ENCODE measurements around the gene TOM1. TPM values are rescaled to one million over a fixed set of nuclear protein-coding genes. Genes with fewer than 3 reads are reported as not detected.

Gene TOM1
- total and polyA plus RNA-seq, 4 donors = 19.8 to 50.5 (median 44.0) TPM

DNA sequence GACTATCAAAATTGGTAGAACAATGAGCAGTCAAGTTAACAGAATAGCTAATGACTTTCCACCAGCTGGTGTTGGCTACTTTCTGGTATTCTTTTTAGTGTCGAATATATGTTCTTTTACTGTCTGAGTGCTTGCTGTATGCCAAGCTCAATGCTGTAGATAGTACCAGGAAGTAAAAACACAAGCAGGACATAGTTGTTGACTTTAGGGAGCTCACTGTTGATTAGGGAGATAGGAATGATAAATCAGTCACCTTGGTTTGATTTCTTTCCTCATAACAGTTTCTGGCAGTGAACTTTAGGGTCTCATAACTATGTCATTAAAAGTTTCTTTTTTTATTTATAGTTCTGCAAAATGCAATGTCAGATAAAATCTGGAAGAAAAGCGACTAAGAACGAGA is 33.4 kb upstream of the TOM1 start:
- H3K4me1 ChIP-seq (ENCODE audit: control insufficient read depth in 1 of 2, insufficient read depth in 2 of 2, low read length in 2 of 2) = no peaks in the 10 kb centered on the region
- no peaks in the 10 kb centered on the region for H3K27me3 ChIP-seq (ENCODE audit: control insufficient read depth in 1 of 2, insufficient read depth in 2 of 2, low read length in 1 of 2)
- intact Hi-C loops (cut with DNase I) = no loop called here
- H3K27ac ChIP-seq (ENCODE audit: low read depth in 1 of 2, low read length in 2 of 2) = no peak overlapping the region
- peaks cover 7 to 11% of the 10 kb centered on the region in 2 donors for H3K36me3 ChIP-seq (ENCODE audit: control insufficient read depth in 1 of 2, insufficient read depth in 2 of 2, low read length in 1 of 2)
- no peak overlapping the region for H3K4me3 ChIP-seq (ENCODE audit: low read length in 2 of 2)
- ATAC-seq (ENCODE audit: low FRiP score) = no peak
- H3K9me3 ChIP-seq (ENCODE audit: control insufficient read depth, low read length) = no peaks in the 10 kb centered on the region
- 53 to 55% methylated on average over 3 of the region's 3 CpGs for WGBS, 2 donors
- DNase-seq = no peak

DNA sequence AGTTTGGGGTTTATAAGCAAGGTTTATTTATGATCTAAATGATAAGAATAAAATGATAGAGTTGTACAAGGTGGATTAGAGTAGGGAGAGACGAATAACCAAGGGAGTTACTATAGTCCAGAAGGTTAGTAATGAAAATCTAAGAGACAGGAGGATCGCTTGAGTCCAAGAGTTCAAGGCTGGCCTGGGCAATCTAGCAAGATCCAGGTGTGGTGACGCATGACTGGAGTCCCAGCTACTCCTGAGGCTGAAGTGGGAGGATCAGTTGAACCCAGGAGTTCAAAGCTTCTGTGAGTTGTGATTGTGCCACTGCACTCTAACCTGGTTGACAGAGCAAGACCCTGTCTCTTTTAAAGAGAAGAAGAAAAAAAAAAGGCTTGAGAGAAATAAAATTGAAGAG is 30.1 kb upstream of the TOM1 start:
- peaks cover 5 to 7% of the 10 kb centered on the region in 2 donors for H3K36me3 ChIP-seq (ENCODE audit: control insufficient read depth in 1 of 2, insufficient read depth in 2 of 2, low read length in 1 of 2)
- no peaks in the 10 kb centered on the region for H3K27me3 ChIP-seq (ENCODE audit: control insufficient read depth in 1 of 2, insufficient read depth in 2 of 2, low read length in 1 of 2)
- 91 to 93% methylated on average over 3 of the region's 3 CpGs for WGBS, 2 donors
- intact Hi-C loops (cut with DNase I) = no loop called here
- no peaks in the 10 kb centered on the region for H3K4me1 ChIP-seq (ENCODE audit: control insufficient read depth in 1 of 2, insufficient read depth in 2 of 2, low read length in 2 of 2)
- no peak overlapping the region for H3K4me3 ChIP-seq (ENCODE audit: low read length in 2 of 2)
- ATAC-seq (ENCODE audit: low FRiP score) = no peak
- no peak overlapping the region for H3K27ac ChIP-seq (ENCODE audit: low read depth in 1 of 2, low read length in 2 of 2)
- DNase-seq = no peak
- no peaks in the 10 kb centered on the region for H3K9me3 ChIP-seq (ENCODE audit: control insufficient read depth, low read length)

DNA sequence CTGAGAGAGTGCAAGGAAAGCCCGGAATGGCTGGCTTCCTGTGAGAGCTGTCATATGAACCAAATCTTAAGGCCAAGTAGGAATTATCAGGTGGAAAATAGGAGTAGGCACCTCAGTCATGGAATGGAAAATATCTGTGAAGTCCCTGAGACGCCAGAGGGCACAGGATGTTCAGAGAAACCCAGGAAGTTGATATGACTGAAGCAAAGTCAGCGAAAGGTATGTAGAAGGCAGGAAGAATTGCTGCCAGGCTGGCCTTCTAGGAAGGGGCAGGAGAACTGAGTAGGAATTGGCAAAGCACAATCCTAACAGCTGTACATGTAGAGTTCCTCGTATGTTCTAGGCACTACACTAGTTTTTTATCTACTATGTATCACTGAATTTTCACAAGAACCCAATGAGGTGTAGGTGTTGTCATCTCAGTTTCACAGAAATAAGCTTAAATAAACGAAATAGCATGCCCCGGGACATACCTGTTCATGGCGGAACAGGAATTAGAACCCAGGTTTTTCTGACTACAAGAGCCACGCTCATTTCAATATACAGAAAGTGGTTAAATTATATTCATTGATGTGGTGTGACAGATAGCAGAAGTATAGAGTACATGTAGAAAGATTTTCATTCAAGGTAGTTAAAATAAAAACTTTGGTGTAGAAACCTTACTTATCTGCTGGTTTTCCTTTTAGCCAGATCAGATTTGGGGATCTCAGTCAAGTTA is 25.4 kb upstream of the TOM1 start:
- no peaks in the 10 kb centered on the region for H3K27me3 ChIP-seq (ENCODE audit: control insufficient read depth in 1 of 2, insufficient read depth in 2 of 2, low read length in 1 of 2)
- H3K27ac ChIP-seq (ENCODE audit: low read depth in 1 of 2, low read length in 2 of 2) = no peak overlapping the region
- no peaks in the 10 kb centered on the region for H3K9me3 ChIP-seq (ENCODE audit: control insufficient read depth, low read length)
- H3K4me3 ChIP-seq (ENCODE audit: low read length in 2 of 2) = no peak overlapping the region
- DNase-seq (no peak), ATAC-seq (ENCODE audit: low FRiP score) (no peak)
- WGBS, 2 donors = 92 to 93% methylated on average over 8 of the region's 8 CpGs
- intact Hi-C loops (cut with DNase I) = no loop called here
- H3K36me3 ChIP-seq (ENCODE audit: control insufficient read depth in 1 of 2, insufficient read depth in 2 of 2, low read length in 1 of 2) = peaks cover 0 to 4% of the 10 kb centered on the region in 2 donors
- H3K4me1 ChIP-seq (ENCODE audit: control insufficient read depth in 1 of 2, insufficient read depth in 2 of 2, low read length in 2 of 2) = no peaks in the 10 kb centered on the region

DNA sequence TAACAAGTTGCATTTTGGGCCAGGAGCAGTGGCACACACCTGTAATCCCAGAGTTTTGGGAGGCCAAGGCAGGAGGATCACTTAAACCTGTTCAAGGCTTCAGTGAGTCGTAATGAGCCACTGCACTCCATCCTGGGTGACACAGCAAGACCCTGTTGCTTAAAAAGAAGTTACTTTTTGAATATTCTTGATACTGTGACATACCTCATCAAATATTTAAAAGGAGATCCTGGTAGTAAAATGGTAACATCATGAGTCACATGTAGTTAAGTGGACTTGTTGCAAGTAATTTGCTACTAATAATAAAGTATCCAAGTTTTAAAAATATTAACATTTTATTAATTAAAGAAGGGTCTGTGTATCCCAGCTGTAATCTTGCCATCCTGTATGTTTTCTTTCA is 24.1 kb upstream of the TOM1 start:
- Histone ChIP-seq H3K27me3 (ENCODE audit: control insufficient read depth in 1 of 2, insufficient read depth in 2 of 2, low read length in 1 of 2) (no peaks in the 10 kb centered on the region), H3K27ac (ENCODE audit: low read depth in 1 of 2, low read length in 2 of 2) (no peak overlapping the region), H3K36me3 (ENCODE audit: control insufficient read depth in 1 of 2, insufficient read depth in 2 of 2, low read length in 1 of 2) (peaks cover 0 to 4% of the 10 kb centered on the region in 2 donors), H3K9me3 (ENCODE audit: control insufficient read depth, low read length) (no peaks in the 10 kb centered on the region), H3K4me3 (ENCODE audit: low read length in 2 of 2) (no peak overlapping the region), H3K4me1 (ENCODE audit: control insufficient read depth in 1 of 2, insufficient read depth in 2 of 2, low read length in 2 of 2) (no peaks in the 10 kb centered on the region)
- no peak for DNase-seq
- intact Hi-C loops (cut with DNase I) = no loop called here
- WGBS, 2 donors = 89 to 93% methylated on average over 1 of the region's 1 CpG
- no peak for ATAC-seq (ENCODE audit: low FRiP score)

DNA sequence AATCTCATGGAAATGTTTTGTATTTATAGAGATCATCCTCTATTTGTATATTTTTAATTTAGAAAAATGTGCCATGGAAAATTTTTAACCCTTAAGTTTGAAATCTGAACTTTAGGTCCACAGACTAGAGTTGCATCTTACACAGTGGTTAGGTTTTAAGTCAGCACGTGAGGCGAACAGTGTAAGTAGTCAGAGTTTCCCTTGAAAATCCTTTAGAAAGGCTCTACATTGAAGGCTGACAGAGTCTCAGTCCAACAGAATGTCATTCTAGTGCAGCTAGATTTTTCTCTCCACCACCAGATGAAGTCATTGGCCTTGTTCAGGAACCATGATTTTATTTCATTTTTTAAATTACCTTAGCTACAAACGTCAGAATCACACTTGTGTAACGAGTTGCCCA is 23.7 kb upstream of the TOM1 start:
- H3K27ac ChIP-seq (ENCODE audit: low read depth in 1 of 2, low read length in 2 of 2) = no peak overlapping the region
- H3K36me3 ChIP-seq (ENCODE audit: control insufficient read depth in 1 of 2, insufficient read depth in 2 of 2, low read length in 1 of 2) = peaks cover 0 to 4% of the 10 kb centered on the region in 2 donors
- H3K4me3 ChIP-seq (ENCODE audit: low read length in 2 of 2) = no peak overlapping the region
- H3K27me3 ChIP-seq (ENCODE audit: control insufficient read depth in 1 of 2, insufficient read depth in 2 of 2, low read length in 1 of 2) = no peaks in the 10 kb centered on the region
- DNase-seq (no peak), ATAC-seq (ENCODE audit: low FRiP score) (no peak)
- 78 to 81% methylated on average over 4 of the region's 4 CpGs for WGBS, 2 donors
- no peaks in the 10 kb centered on the region for H3K4me1 ChIP-seq (ENCODE audit: control insufficient read depth in 1 of 2, insufficient read depth in 2 of 2, low read length in 2 of 2)
- intact Hi-C loops (cut with DNase I) = no loop called here
- no peaks in the 10 kb centered on the region for H3K9me3 ChIP-seq (ENCODE audit: control insufficient read depth, low read length)

DNA sequence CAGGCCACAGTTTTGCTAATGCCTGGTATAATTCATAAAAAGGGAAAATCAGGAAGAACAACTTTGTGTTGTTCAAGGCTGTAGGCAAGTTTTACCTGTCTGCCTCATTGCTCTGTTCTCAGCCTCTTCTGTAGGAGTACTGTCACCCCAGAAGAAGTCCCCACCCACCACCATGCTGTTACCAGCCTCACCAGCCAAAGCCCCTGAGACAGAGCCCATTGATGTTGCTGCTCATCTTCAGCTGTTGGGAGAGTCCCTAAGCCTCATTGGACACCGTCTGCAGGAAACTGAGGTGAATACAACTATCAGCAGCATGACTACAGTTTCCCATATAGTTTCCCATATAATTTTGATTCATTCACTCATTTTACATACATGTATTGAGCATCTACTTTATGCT is 11.6 kb upstream of the TOM1 start:
- no peaks in the 10 kb centered on the region for H3K4me1 ChIP-seq (ENCODE audit: control insufficient read depth in 1 of 2, insufficient read depth in 2 of 2, low read length in 2 of 2)
- WGBS, 2 donors = 93 to 96% methylated on average over 1 of the region's 1 CpG
- H3K9me3 ChIP-seq (ENCODE audit: control insufficient read depth, low read length) = no peaks in the 10 kb centered on the region
- intact Hi-C loops (cut with DNase I) = no loop called here
- H3K27me3 ChIP-seq (ENCODE audit: control insufficient read depth in 1 of 2, insufficient read depth in 2 of 2, low read length in 1 of 2) = no peaks in the 10 kb centered on the region
- H3K36me3 ChIP-seq (ENCODE audit: control insufficient read depth in 1 of 2, insufficient read depth in 2 of 2, low read length in 1 of 2) = peaks cover 6 to 10% of the 10 kb centered on the region in 2 donors
- ATAC-seq (ENCODE audit: low FRiP score) (no peak), DNase-seq (no peak)
- no peak overlapping the region for H3K4me3 ChIP-seq (ENCODE audit: low read length in 2 of 2)
- H3K27ac ChIP-seq (ENCODE audit: low read depth in 1 of 2, low read length in 2 of 2) = no peak overlapping the region

DNA sequence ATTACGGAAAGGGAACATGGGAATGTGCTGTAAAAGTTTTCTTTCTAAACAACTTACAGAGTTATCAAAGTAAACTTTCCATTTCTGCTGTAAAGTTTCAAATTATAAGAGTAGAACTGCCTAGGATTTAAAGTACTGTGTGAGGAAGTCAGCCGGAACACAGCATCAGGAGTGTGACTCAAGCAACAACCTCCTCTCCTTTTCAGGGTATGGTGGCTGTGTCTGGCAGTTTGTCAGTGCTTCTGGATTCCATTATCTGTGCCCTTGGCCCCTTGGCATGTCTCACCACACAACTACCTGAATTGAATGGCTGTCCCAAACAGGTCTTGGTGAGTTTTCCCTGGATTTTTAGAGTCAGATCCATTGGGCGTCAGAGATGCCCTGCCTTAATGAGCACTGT is 6.9 kb upstream of the TOM1 start:
- Histone ChIP-seq H3K4me3 (ENCODE audit: low read length in 2 of 2) (no peak overlapping the region), H3K27me3 (ENCODE audit: control insufficient read depth in 1 of 2, insufficient read depth in 2 of 2, low read length in 1 of 2) (no peaks in the 10 kb centered on the region), H3K36me3 (ENCODE audit: control insufficient read depth in 1 of 2, insufficient read depth in 2 of 2, low read length in 1 of 2) (peaks cover 6 to 8% of the 10 kb centered on the region in 2 donors), H3K4me1 (ENCODE audit: control insufficient read depth in 1 of 2, insufficient read depth in 2 of 2, low read length in 2 of 2) (no peaks in the 10 kb centered on the region), H3K9me3 (ENCODE audit: control insufficient read depth, low read length) (no peaks in the 10 kb centered on the region), H3K27ac (ENCODE audit: low read depth in 1 of 2, low read length in 2 of 2) (no peak overlapping the region)
- 90 to 95% methylated on average over 3 of the region's 3 CpGs for WGBS, 2 donors
- DNase-seq (no peak), ATAC-seq (ENCODE audit: low FRiP score) (no peak)
- intact Hi-C loops (cut with DNase I) = no loop called here

DNA sequence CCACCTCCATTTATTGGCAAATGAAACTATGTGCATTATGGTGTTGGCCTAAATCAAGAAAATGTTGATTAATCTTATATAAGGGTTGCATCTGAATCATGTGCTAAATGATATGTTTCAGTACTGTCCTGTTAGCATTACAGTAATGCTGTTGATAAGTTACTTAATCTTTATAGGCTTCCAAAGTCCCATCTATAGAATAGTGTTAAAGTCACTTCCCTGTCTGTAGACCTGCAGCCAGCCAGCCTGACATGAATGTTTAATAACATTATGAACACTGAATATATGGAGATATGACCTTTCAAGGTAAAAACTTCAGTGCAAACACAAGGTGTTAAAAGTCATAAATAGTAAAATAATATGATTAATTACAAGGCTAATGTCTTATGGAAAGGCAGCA is 3.6 kb upstream of the TOM1 start:
- no peaks in the 10 kb centered on the region for H3K4me1 ChIP-seq (ENCODE audit: control insufficient read depth in 1 of 2, insufficient read depth in 2 of 2, low read length in 2 of 2)
- no peak for ATAC-seq (ENCODE audit: low FRiP score)
- H3K4me3 ChIP-seq (ENCODE audit: low read length in 2 of 2) = no peak overlapping the region
- intact Hi-C loops (cut with DNase I) = no loop called here
- no peak overlapping the region for H3K27ac ChIP-seq (ENCODE audit: low read depth in 1 of 2, low read length in 2 of 2)
- no peak for DNase-seq
- no peaks in the 10 kb centered on the region for H3K27me3 ChIP-seq (ENCODE audit: control insufficient read depth in 1 of 2, insufficient read depth in 2 of 2, low read length in 1 of 2)
- H3K9me3 ChIP-seq (ENCODE audit: control insufficient read depth, low read length) = no peaks in the 10 kb centered on the region
- peaks cover 4 to 8% of the 10 kb centered on the region in 2 donors for H3K36me3 ChIP-seq (ENCODE audit: control insufficient read depth in 1 of 2, insufficient read depth in 2 of 2, low read length in 1 of 2)

DNA sequence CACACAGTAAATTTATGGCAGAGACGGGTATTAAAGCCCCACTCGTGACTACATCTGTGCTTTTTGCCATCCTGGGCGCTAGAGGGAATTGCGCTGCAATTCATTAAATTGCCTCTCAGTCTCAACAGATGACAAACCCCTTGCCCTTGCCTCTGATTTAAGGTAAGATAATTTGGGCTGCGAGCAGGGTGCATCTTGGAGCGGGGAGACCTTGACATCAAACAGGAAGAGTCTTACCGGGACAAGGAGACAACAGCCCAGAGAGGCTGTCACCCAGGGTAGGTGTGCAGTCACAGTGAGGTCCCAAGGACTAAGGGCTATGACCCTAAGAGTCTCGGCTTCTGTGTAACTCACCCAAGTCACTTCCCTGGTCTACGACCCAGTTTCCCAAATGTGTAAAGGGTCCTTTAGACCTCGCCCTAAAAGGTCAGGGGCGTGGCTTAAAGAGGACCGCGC is 449 bp upstream of the TOM1 start:
- Histone ChIP-seq H3K4me1 (ENCODE audit: control insufficient read depth in 1 of 2, insufficient read depth in 2 of 2, low read length in 2 of 2) (no peaks in the 10 kb centered on the region), H3K27ac (ENCODE audit: low read depth in 1 of 2, low read length in 2 of 2) (peak overlapping the region; percentile 10 to 76), H3K9me3 (ENCODE audit: control insufficient read depth, low read length) (no peaks in the 10 kb centered on the region), H3K36me3 (ENCODE audit: control insufficient read depth in 1 of 2, insufficient read depth in 2 of 2, low read length in 1 of 2) (no peaks in the 10 kb centered on the region), H3K4me3 (ENCODE audit: low read length in 2 of 2) (peak overlapping the region in 1 of 2 donors; percentile 1), H3K27me3 (ENCODE audit: control insufficient read depth in 1 of 2, insufficient read depth in 2 of 2, low read length in 1 of 2) (no peaks in the 10 kb centered on the region)
- peak; percentile 40 for ATAC-seq (ENCODE audit: low FRiP score)
- intact Hi-C loops (cut with DNase I) = loop anchor here in 1 of 2 donors (2.0 kb wide), 1 partner anchor 40 kb away; no protein-coding TSS in a partner anchor
- no peak for DNase-seq
- 3% methylated on average over 13 of the region's 13 CpGs for WGBS, 2 donors
